Measurements from ENCODE around the gene TSPAN13.

The TSPAN13 gene

GRCh38 chr7:16753102-16753931, at the start of gene TSPAN13:
Gene TSPAN13 (plus strand): TSS chr7:16753755. CDS start chr7:16753968, 213 bp downstream.
- DNase-seq (ENCODE audit: low read depth), result peak; percentile 73

- no peak for DNase-seq (ENCODE audit: low read depth)
Measured at GRCh38 chr7:16708511-16708910, 45.0 kb upstream of the TSPAN13 start.

- DNase-seq (ENCODE audit: low read depth), result peak; percentile 99
Measured at GRCh38 chr7:16708980-16709379, 44.6 kb upstream of the TSPAN13 start.

- DNase-seq (ENCODE audit: low read depth), result no peak
Measured at GRCh38 chr7:16710651-16711050, 42.9 kb upstream of the TSPAN13 start.

GRCh38 chr7:16711730-16712129, 41.8 kb upstream of the TSPAN13 start:
- DNase-seq (ENCODE audit: low read depth), result peak; percentile 64

- DNase-seq (ENCODE audit: low read depth), result peak; percentile 50
Measured at GRCh38 chr7:16712916-16713315, 40.6 kb upstream of the TSPAN13 start.

- DNase-seq (ENCODE audit: low read depth), result no peak
Measured at GRCh38 chr7:16715928-16716327, 37.6 kb upstream of the TSPAN13 start.

- DNase-seq (ENCODE audit: low read depth), result no peak
Measured at GRCh38 chr7:16718111-16718656, 35.4 kb upstream of the TSPAN13 start.

- peak; percentile 18 for DNase-seq (ENCODE audit: low read depth)
Measured at GRCh38 chr7:16719699-16720098, 33.9 kb upstream of the TSPAN13 start.

- no peak for DNase-seq (ENCODE audit: low read depth)
Measured at GRCh38 chr7:16721541-16721940, 32.0 kb upstream of the TSPAN13 start.

GRCh38 chr7:16724344-16724743, 29.2 kb upstream of the TSPAN13 start:
- DNase-seq (ENCODE audit: low read depth), result no peak

- no peak for DNase-seq (ENCODE audit: low read depth)
Measured at GRCh38 chr7:16726189-16726588, 27.4 kb upstream of the TSPAN13 start.

- DNase-seq (ENCODE audit: low read depth), result peak; percentile 9
Measured at GRCh38 chr7:16727736-16728135, 25.8 kb upstream of the TSPAN13 start.

GRCh38 chr7:16728811-16729210, 24.7 kb upstream of the TSPAN13 start:
- peak; percentile 45 for DNase-seq (ENCODE audit: low read depth)

GRCh38 chr7:16729541-16729940, 24.0 kb upstream of the TSPAN13 start:
- DNase-seq (ENCODE audit: low read depth), result no peak

- no peak for DNase-seq (ENCODE audit: low read depth)
Measured at GRCh38 chr7:16730937-16731336, 22.6 kb upstream of the TSPAN13 start.

GRCh38 chr7:16732828-16733227, 20.7 kb upstream of the TSPAN13 start:
- DNase-seq (ENCODE audit: low read depth), result no peak

GRCh38 chr7:16734148-16734726, 19.3 kb upstream of the TSPAN13 start:
- no peak for DNase-seq (ENCODE audit: low read depth)

GRCh38 chr7:16735020-16735419, 18.5 kb upstream of the TSPAN13 start:
- no peak for DNase-seq (ENCODE audit: low read depth)

- no peak for DNase-seq (ENCODE audit: low read depth)
Measured at GRCh38 chr7:16738011-16738688, 15.4 kb upstream of the TSPAN13 start.

- peak; percentile 99 for DNase-seq (ENCODE audit: low read depth)
Measured at GRCh38 chr7:16739863-16740622, 13.5 kb upstream of the TSPAN13 start.

GRCh38 chr7:16740623-16740953, 13.0 kb upstream of the TSPAN13 start:
- no peak for DNase-seq (ENCODE audit: low read depth)
